ENCODE results near the gene KLRF2. TPM values are rescaled to one million over a fixed set of nuclear protein-coding genes. Genes with fewer than 3 reads are reported as not detected.

The KLRF2 gene
- total RNA-seq (2013), result not detected
- polyA plus RNA-seq (not detected), polyA minus RNA-seq (not detected in 2 replicates), total RNA-seq (0 to 0.45 (median 0) reads per million in 11 experiments)

- Histone ChIP-seq H3K27me3 (ENCODE audit: control insufficient read depth in 2 of 2, insufficient read depth in 2 of 2, low read length in 2 of 2) (no peaks in the 10 kb centered on the region), H3K9me3 (replicated peaks in 1 of 2; ENCODE audit: control insufficient read depth in 1 of 2, insufficient read depth in 1 of 2, low read length in 2 of 2) (no peaks in the 10 kb centered on the region), H3K27ac (ENCODE audit: low read depth in 1 of 2, low read length in 2 of 2) (no peak within 1 kb of the TSS), H3K79me2 (ENCODE audit: insufficient read depth, low read length) (no peaks in the 10 kb centered on the region), H3K4me2 (replicated peaks; ENCODE audit: extremely low read depth, low read length, poor library complexity, severe bottlenecking) (no peak within 1 kb of the TSS), H3K36me3 (replicated peaks in 1 of 2; ENCODE audit: control insufficient read depth in 1 of 2, insufficient read depth in 2 of 2, low read length in 2 of 2) (no peaks in the 10 kb centered on the region), H3K4me1 (ENCODE audit: control insufficient read depth in 1 of 2, insufficient read depth in 2 of 2, low read length in 2 of 2) (no peaks in the 10 kb centered on the region), H3K4me3 (replicated peaks in 1 of 3; ENCODE audit: low read depth in 2 of 3, low read length in 3 of 3) (no peak within 1 kb of the TSS), H3K9ac (ENCODE audit: insufficient read depth, low read length, poor library complexity, severe bottlenecking) (no peak within 1 kb of the TSS), H4K20me1 (ENCODE audit: insufficient read depth, low read length) (no peaks in the 10 kb centered on the region), H2AFZ (ENCODE audit: insufficient read depth, low read depth, low read length, poor library complexity, severe bottlenecking) (peak within 1 kb of the TSS; percentile 21)
- TF ChIP-seq CTCF (IDR thresholded peaks at IDR 0.05), result no peak
- H3K36me3 Mint-ChIP-seq, result no peaks in the 10 kb centered on the region
- no peak within 1 kb of the TSS for H3K27ac Mint-ChIP-seq
- intact Hi-C loops (cut with micrococcal nuclease), result no loop called here
- H3K4me1 Mint-ChIP-seq, result no peaks in the 10 kb centered on the region
- H3K4me3 Mint-ChIP-seq, result no peak within 1 kb of the TSS
- no peak for DNase-seq
- WGBS (ENCODE audit: insufficient coverage), result no CpG with 5 or more reads among the region's 3 CpGs
- no peaks in the 10 kb centered on the region for H3K27me3 Mint-ChIP-seq (ENCODE audit: low read depth in 3 of 3)
- H3K9me3 Mint-ChIP-seq, result peaks cover 0 to 2% (median 0%) of the 10 kb centered on the region in 7 donors
These were observed at the start of gene KLRF2 for GRCh38 chr12:9881246-9881645. KLRF2 (plus strand) TSS chr12:9881489; CDS start chr12:9881596, 107 bp downstream.

- no peak overlapping the region for H2AFZ ChIP-seq (ENCODE audit: insufficient read depth, low read depth, low read length, poor library complexity, severe bottlenecking)
- Mint-ChIP-seq H3K4me3 (no peak overlapping the region), H3K4me1 (no peaks in the 10 kb centered on the region), H3K9me3 (peaks cover 0 to 1% (median 0%) of the 10 kb centered on the region in 7 donors), H3K27ac (no peak overlapping the region), H3K27me3 (ENCODE audit: low read depth in 3 of 3) (no peaks in the 10 kb centered on the region), H3K36me3 (no peaks in the 10 kb centered on the region)
- no peaks in the 10 kb centered on the region for H3K4me1 ChIP-seq (ENCODE audit: control insufficient read depth in 1 of 2, insufficient read depth in 2 of 2, low read length in 2 of 2)
- no peaks in the 10 kb centered on the region for H3K79me2 ChIP-seq (ENCODE audit: insufficient read depth, low read length)
- no peak overlapping the region for H3K27ac ChIP-seq (ENCODE audit: low read depth in 1 of 2, low read length in 2 of 2)
- no CpG with 5 or more reads among the region's 3 CpGs for WGBS (ENCODE audit: insufficient coverage)
- no peaks in the 10 kb centered on the region for H3K36me3 ChIP-seq (replicated peaks in 1 of 2; ENCODE audit: control insufficient read depth in 1 of 2, insufficient read depth in 2 of 2, low read length in 2 of 2)
- H3K9ac ChIP-seq (ENCODE audit: insufficient read depth, low read length, poor library complexity, severe bottlenecking), result no peak overlapping the region
- no peaks in the 10 kb centered on the region for H3K27me3 ChIP-seq (ENCODE audit: control insufficient read depth in 2 of 2, insufficient read depth in 2 of 2, low read length in 2 of 2)
- H3K9me3 ChIP-seq (replicated peaks in 1 of 2; ENCODE audit: control insufficient read depth in 1 of 2, insufficient read depth in 1 of 2, low read length in 2 of 2), result no peaks in the 10 kb centered on the region
- H4K20me1 ChIP-seq (ENCODE audit: insufficient read depth, low read length), result no peaks in the 10 kb centered on the region
- no peak for TF ChIP-seq CTCF (IDR thresholded peaks at IDR 0.05)
- H3K4me3 ChIP-seq (replicated peaks in 1 of 3; ENCODE audit: low read depth in 2 of 3, low read length in 3 of 3), result no peak overlapping the region
- intact Hi-C loops (cut with micrococcal nuclease), result no loop called here
- H3K4me2 ChIP-seq (replicated peaks; ENCODE audit: extremely low read depth, low read length, poor library complexity, severe bottlenecking), result no peak overlapping the region
- DNase-seq, result no peak
These were observed 49.6 kb upstream of the KLRF2 start for GRCh38 chr12:9831720-9832119.

Data from CD14-positive monocyte (primary cell).